Left ventricle myocardium superior (tissue), 1 donor: Measurements from ENCODE around the gene OTUD7B. TPM values are rescaled to one million over a fixed set of nuclear protein-coding genes. Genes with fewer than 3 reads are reported as not detected.
A peak's percentile ranks its signal among the peaks of the same experiment; 100 is the strongest.
"Not testable (repeated sequence)": the region's sequence is repeated elsewhere in the genome, so short reads cannot be mapped to it uniquely, and the experiment has no call there.

ENCODE experiments used
- ATAC-seq: fragments of 200-7000 bp; cut with Tn5 transposase; one replicate; pipeline ENCODE4 v1.9.1; 2020; ENCODE audit warnings: mild to moderate bottlenecking, moderate library complexity
- DNase-seq: peaks from one replicate; pipeline ENCODE4 v3.0.0-alpha.2; 2020
- intact Hi-C: fragments of 100-400 bp; cut with micrococcal nuclease; formaldehyde crosslinking; loops from one replicate; pipeline ENCODE4 v1.11.0; 2022
- long read RNA-seq: library from polyadenylated mRNA; unstranded; transcript quantifications from one replicate; pipeline ENCODE4 v2.0.0, GENCODE V29; 2021
- total RNA-seq: library from RNA; stranded (reverse); fragmentation: NEBNext Ultra II Directional; extraction: Animal tissue kit (Norgen Biotek cat#: 25700); gene quantifications from one replicate; pipeline ENCODE4 v1.2.1, GENCODE V29; 2021
- donor health status: DM: no; HTN: yes; CAD: no; lungs with severe emphysema.

The OTUD7B gene
- 23.0 TPM for total RNA-seq
- long read RNA-seq, full-length matches to known transcripts = 4 of 11 reads
- long read RNA-seq, partial matches to known transcripts = 0 of 11 reads
- long read RNA-seq, other reads (novel, unspliced or antisense) = 7 of 11 reads

DNA sequence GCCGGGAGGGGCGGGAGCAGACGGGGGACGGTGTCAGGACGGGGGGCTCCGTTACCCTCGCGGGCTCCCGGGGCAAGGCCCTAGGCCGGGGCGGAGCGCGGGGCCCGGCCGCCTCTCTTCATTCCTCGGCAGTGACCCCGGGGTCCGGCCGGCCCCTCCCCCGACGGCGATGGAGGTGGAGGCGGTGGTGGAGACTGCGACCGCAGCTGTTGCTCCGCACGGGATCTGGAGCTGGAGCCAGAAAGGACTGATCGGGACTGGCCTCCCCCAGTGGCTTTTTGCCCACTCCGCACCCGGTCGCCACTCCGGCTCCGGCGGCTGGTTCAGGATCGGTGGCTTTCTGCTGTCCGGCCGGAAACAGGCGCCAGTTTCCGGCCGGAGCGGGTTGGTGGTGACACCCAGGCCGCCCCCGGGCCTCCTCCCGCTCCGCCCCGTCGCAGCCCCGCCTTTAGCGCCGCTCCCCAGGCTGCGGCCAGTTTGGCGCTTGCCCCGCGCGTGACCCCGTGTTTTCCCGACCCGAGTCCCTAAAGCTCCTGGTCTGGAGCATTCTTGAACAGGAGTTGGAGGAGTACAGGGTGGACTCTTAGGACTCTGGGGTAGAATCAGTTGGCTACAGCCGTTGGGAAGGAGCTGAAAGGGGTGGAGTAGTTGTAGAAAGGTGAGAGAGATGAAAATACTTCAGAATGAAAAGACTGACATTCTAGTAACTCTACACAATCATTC, at the start of gene OTUD7B:
TSS of gene OTUD7B (minus strand) at position 334 of the 723 bp plus-strand sequence. CDS start 33,216 bp downstream, outside the sequence.
- intact Hi-C loops = loop anchor here (2.0 to 10.0 kb wide), 2 partner anchors 46 to 56 kb away; partner anchors contain the start of gene VPS45
- ATAC-seq (peak; percentile 96), DNase-seq (peak; percentile 92)

DNA sequence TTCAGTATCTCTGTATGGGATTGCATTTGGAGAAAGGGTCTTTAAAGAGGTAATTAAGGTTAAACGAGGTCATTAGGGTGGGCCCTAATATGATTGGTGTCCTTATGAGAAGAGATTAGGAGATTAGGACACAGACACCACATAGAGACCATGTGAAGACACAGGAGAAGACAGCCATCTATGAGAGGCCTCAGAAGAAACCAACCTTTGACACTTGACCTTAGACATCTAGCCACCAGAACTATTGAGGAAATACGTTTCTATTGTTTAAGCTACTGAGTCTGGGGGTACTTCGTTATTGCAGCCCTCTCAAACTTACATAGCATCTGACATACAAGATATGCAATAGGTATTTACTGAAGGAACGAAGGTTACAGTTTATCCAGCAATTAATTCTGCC, 49.7 kb upstream of the OTUD7B start:
- intact Hi-C loops = no loop called here
- ATAC-seq (no peak), DNase-seq (no peak)

DNA sequence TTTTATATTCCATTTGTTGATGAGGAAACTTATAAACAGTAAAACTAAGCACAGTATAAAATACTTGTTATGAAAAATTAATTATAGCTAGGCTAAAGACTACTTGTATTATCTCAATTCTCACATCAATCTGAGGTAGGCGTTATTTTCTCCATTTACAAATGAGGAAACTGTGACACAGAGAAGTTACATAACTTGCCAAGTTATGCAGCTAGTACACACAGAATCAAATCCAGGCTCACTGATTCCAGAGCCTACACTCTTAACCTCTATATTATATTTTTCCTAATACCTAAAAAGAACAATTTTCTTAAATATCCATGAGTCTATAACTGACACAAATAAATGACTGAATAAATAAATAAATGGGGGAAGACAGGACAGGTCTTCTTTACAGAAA, 45.9 kb upstream of the OTUD7B start:
- peak; percentile 41 for ATAC-seq
- DNase-seq = no peak
- intact Hi-C loops = no loop called here

DNA sequence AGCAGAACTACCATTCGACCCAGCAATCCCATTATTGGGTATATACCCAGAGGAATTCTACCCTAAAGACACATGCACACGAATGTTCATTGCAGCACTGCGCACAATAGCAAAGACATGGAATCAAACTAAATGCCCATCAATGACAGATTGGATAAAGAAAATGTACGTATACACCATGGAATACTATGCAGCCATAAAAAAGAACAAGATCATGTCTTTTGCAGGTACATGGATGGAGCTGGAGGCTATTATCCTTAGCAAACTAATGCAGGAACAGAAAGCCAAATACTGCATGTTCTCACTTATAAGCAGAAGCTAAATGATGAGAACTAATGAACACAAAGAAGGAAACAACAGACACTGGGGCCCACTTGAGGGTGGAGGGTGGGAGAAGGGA, 45.0 kb upstream of the OTUD7B start:
- intact Hi-C loops, DNase-seq, ATAC-seq: not testable (repeated sequence)

DNA sequence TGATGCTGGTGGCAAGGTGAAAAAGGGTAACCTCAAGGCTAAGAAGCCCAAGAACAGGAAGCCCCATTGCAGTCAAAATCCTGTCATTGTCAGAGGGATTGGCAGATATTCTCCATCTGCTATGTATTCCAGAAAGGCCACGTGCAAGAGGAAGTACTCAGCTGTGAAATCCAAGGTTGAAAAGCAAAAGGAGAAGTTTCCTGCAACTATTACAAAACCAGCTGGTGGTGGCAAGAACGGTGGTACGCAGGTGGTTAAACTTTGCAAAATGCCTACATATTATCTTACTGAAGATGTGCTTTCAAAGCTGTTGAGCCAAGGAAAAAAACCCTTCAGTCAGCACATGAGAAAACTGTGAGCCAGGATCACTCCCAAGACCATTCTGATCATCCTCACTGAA, 43.4 kb upstream of the OTUD7B start:
- DNase-seq (no peak), ATAC-seq (no peak)
- intact Hi-C loops = no loop called here

DNA sequence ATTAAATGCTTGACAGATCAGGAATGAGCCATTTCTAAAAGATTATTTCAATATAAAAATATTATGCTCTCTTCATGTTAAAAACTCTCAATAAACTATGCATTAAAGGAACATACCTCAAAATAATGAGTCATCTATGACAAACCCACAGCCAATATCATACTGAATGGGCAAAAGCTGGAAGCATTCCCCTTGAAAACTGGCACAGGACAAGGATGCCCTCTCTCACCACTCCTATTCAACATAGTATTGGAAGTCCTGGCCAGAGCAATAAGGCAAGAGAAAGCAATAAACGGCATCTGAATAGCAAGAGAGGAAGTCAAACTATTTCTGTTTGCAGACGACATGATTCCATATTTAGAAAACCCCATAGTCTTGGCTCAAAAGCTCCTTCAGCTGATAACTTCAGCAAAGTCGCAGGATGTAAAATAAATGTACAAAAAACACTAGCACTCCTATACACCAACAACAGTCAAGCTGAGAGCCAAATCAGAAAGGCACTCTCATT, 41.4 kb upstream of the OTUD7B start:
- intact Hi-C loops, ATAC-seq, DNase-seq: not testable (repeated sequence)

DNA sequence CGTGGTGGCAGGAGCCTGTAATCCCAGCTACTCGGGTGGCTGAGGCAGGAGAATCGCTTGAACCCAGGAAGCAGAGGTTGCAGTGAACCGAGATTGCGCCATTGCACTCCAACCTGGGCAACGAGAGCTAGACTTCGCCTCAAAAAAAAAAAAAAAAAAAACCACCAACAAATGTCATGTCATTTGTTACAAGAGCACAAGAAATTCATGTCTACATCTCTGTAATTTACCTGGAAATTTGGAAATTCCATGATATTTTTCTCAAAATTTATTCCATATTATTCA, 40.5 kb upstream of the OTUD7B start:
- DNase-seq = no peak
- intact Hi-C loops = no loop called here
- ATAC-seq = no peak

DNA sequence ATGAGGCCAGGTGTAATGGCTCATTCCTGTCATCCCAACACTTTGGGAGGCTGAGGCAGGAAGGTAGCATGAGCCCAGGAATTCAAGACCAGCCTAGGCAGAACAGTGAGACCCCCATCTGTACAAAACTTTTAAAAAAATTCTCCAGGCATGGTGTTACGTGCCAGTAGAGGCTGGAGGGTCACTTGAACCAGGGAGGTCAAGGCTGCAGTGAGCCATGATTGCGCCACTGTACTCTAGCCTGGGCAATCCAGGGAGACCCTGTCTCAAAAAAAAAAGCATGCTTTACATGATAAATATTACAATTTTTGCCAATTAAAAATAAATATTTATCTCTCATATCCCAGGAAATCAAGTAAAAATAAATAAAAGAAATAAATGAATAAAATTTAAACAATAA, 39.4 kb upstream of the OTUD7B start:
- intact Hi-C loops = loop anchor here (1.0 kb wide), 1 partner anchor 88 kb away; no protein-coding TSS in a partner anchor
- DNase-seq (no peak), ATAC-seq (no peak)

DNA sequence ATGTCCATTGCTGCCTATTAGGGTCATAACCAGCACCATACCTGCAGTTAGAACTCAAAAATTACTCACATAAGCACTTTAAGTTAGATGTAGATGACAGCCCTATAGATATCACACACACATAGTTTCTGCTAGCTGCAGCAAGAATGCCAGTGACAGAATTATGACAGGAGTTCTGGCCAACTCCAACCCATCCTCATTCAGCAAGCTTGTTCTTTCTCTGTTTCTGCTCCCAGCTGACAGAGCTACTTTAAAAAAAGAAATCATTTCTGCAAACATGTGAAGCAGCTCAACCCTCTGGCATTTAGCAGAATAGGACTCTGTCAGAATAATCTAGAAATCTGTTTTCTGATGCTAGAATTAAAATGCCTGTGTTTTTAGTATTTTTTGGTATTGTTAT, 23.8 kb upstream of the OTUD7B start:
- DNase-seq = no peak
- ATAC-seq = no peak
- intact Hi-C loops = no loop called here

DNA sequence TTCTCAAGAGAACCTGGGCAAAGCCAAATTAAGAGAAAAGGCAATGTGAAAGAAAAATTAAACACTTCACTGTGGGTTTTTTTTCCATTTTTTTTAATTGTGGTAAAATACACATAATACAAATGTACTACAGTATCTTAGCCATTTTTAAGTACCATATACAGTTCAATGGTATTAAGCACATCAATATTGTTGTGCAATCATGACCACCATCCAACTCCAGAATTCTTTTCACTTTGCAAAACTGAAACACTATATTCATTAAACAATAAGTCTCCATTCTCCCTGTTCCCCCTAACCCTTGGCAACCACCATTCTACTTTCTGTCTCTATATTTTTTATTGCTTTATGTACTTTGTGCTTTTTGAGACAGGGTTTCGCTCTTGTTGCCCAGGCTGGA, 17.8 kb upstream of the OTUD7B start:
- ATAC-seq (no peak), DNase-seq (no peak)
- intact Hi-C loops = no loop called here

DNA sequence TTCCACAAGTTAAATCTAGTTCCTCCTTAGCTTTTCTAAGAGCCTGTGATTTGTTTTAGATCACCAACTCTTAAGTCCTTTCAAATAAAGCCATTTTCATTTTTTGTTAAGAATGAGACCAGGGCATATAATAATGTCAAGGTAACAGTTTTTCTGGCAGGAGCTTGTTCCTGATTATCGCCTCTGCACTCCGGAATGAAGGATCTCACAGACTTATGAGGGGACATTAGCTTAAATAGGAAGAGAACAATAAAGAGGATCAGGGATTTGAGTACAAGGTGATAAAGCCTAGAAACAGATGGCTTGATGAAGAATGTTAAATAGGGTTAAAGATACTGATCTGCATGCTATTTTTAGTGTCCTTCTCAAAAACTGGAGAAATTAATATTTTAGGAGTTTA, 13.6 kb upstream of the OTUD7B start:
- DNase-seq (no peak), ATAC-seq (no peak)
- intact Hi-C loops = no loop called here

DNA sequence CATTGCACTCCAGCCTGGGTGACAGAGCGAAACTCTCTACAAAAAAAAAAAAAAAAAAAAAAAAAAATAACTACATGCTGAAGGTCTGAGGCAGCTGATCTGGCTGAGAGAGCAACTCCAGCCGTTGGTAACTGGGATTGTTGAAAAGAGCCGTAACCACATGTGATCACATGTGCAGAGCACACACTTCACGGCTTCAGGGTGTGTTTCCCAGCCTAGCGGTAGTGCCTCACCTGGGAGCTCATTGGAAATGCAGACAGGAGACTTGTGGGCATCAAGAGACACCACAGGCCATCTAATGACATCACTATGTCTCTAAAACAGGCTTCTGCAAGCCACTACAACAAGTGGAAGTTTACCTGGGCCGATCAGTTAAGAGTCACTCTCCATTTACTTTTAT, 11.8 kb upstream of the OTUD7B start:
- no peak for ATAC-seq
- no peak for DNase-seq
- intact Hi-C loops = no loop called here

DNA sequence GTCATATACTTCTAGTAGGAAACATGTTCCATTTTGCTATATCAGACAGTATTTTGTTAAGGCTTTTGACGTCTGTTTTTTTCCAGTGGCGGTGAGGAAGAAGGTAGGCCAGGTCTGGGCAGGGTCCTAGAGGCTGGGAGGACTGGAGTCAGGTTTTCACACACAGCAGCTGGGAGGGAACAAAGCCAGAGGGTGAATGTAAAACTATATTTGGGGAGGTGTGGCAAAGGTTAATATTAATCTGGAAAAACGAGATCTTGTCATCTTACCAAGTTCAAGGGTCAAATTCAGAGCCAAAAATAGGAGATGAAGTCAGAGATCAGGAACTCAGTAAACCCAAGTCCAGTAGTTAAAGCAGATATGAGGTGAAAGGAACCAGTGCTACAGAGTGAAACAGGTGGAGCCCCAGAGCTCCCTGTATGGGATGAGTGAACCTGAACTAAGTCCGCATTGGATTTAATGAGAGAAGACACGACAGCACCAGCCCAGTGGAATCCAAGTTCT, 10.7 kb upstream of the OTUD7B start:
- no peak for DNase-seq
- intact Hi-C loops = no loop called here
- peak; percentile 38 for ATAC-seq

DNA sequence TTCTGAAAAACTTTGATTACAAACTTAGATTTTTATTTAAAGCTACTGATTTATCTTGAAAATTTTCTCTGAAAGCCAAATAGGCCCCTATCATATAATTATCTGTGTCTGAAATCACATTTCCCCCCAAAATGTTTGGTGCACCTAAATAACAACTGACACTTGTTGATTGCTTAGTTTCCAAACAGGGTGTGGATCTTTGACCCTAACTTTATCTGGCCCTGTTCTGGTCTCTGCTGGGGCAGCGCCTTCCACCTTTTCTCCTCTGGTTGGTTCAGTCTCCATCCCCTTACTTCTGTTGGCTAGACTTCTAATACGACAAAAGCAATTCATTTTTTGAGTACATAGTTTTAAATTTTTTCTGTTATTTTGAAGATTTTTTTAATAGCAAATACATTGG, 10.2 kb upstream of the OTUD7B start:
- DNase-seq (no peak), ATAC-seq (no peak)
- intact Hi-C loops = no loop called here

DNA sequence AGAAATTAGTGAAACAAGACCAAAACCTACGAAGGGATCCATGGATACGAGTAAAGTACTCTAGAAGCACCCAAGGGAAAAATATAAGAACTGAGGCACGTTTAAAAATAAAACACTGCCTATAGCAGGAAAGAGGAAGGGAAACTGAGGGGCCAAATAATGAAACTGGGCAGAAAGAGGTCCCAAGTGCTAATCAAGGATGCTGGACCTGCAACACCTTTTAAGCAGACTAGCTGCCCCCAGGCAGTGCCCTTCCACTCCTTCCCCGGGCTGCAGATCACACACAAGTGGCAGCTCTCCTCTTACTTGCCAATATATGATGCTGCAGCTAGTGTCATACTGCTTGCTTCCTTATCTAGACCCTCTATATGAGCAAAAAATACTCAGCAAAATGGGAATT, 7.6 kb upstream of the OTUD7B start:
- DNase-seq = no peak
- intact Hi-C loops = loop anchor here (10.0 kb wide), 1 partner anchor 53 kb away; no protein-coding TSS in a partner anchor
- ATAC-seq = no peak

DNA sequence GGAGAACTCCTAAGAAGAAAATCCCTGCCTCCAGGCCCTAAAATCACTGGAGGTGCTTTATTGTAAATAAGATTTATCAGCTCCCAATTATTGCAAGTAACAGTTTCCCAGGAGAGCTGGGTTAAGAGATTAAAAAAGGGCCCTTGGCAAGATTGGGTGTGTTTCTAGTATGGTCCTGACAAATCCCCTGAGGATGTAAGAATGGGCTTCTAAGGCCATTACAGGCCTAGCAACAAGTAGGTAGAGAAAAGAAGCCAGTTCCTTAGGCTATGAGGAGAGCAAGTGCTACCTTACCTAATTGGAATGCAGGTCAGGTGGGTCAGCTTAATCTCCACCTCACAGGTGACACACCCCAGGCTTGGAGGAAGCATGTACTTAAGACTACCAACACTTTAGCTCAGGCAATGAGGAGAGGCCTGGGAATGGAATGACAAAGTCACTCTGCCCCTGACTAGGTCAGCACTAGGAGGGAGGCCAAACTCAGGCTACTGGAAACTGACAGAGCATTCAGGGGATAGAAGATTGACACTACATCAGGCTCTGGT, 6.8 kb upstream of the OTUD7B start:
- peak; percentile 45 for ATAC-seq
- intact Hi-C loops = loop anchor here (10.0 kb wide), 1 partner anchor 52 kb away; no protein-coding TSS in a partner anchor
- DNase-seq = no peak

DNA sequence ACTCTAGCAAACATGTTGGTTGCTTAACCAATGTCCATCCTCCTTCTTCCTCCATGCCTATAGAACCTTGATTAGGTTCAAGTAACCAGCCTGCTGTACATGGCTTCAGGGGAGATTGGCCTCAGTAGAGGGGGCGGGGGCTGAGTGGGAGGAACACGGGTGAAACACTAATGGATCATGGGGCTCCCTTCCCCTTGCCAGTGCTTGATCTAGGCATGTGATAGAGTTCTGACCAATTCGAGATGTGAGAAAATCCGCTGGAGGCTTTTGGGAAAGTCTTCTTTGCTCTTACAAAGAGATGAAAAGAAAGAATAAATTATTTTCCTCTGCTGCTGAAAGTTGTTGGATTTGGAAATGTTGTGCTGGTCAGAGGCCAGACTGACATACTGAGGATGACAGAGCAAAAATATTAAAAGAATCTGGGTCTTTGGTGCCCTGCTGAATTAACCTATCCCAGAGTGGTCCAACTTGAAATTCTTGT, 5.2 kb upstream of the OTUD7B start:
- intact Hi-C loops = loop anchor here (10.0 kb wide), 1 partner anchor 51 kb away; no protein-coding TSS in a partner anchor
- ATAC-seq (no peak), DNase-seq (no peak)

DNA sequence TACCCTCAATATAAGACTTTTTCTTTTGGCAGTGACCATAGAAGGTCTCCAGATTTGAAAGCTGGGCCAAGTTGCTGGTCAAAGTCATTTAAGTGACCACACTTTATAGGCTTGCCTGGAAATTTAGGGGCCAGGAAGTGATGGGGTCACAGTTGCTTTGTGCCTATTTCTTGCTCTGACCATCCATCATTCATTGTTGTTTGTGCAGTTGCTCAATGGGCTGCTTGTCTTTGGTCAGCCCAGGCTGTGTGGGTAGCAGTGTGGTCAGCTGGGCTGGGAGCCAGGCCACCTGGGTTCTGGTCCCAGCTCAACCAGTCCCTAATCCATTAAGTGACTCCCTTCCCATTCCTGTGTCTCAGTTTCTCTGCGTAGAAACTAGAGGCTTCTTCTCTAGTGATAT, 2.1 kb upstream of the OTUD7B start:
- ATAC-seq = no peak
- DNase-seq = no peak
- intact Hi-C loops = loop anchor here (10.0 kb wide), 1 partner anchor 48 kb away; no protein-coding TSS in a partner anchor

DNA sequence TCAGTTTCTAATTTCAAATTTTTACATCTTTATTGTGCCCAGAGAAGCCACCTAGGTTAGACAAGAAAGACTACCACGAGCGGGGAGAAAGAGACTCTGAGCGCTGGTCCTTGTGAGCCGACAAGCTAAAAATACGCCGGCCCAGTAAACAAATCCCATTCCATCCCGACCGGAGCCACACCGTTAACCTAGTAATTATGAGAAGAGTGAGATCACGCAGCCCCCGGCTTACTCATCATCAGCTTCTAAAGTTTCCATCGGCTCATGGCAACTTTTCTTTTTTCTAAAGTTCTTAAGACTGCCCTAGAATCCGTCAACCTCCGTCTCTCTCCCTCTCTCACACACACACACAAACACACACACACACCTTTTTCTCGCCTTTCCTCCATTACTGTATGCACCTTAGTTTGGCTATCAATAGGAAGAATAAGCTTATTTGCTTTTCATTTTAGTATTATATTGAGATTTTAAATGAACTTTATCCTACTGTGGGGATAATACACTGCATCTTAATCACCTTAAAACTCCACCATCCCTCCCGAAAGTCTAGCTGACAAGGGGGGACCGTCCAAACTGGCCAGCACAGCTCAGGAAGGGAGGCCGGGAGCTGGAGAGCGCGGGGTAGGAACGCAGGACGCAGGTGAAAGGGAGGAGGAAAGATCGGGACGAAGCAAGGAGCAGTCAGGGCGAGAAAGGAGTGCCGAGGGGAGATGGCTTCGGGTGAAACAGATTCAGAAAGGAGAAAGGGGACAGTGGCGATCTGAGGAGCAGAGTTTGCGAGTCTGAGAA, 728 bp downstream of the OTUD7B start:
- intact Hi-C loops = loop anchor here (2.0 to 10.0 kb wide), 2 partner anchors 45 to 57 kb away; partner anchors contain the start of gene VPS45
- ATAC-seq = peak; percentile 63

More for the DNA sequence above, 728 bp downstream of the OTUD7B start:
- DNase-seq = peak; percentile 37
